HL-60 (cell line): Measurements from ENCODE around the gene SCGB1D1.

Source experiments
- GABPA ChIP-seq: IDR thresholded peaks from 2 replicates; pipeline ENCODE4 v1.6.1; 2012; ENCODE audit warnings: low read depth
- POLR2AphosphoS5 ChIP-seq: IDR thresholded peaks from 2 replicates; pipeline ENCODE4 v1.6.1; 2012; ENCODE audit warnings: low read depth
- SPI1 ChIP-seq: IDR thresholded peaks from 2 replicates; pipeline ENCODE4 v1.6.1; 2012; ENCODE audit warnings: low read depth, mild to moderate bottlenecking, borderline replicate concordance
- TF ChIP-seq, protein P1 (sequence below): IDR thresholded peaks from one replicate; pipeline ENCODE4 v1.5.1; 2011; ENCODE audit warnings: low read length, control low read depth, inconsistent platforms; ENCODE audit not compliant: insufficient read depth
- TF ChIP-seq, protein P2 (sequence below): IDR thresholded peaks from 2 replicates; pipeline ENCODE4 v1.6.1; 2012; ENCODE audit warnings: low read depth; ENCODE audit not compliant: insufficient replicate concordance

DNA sequence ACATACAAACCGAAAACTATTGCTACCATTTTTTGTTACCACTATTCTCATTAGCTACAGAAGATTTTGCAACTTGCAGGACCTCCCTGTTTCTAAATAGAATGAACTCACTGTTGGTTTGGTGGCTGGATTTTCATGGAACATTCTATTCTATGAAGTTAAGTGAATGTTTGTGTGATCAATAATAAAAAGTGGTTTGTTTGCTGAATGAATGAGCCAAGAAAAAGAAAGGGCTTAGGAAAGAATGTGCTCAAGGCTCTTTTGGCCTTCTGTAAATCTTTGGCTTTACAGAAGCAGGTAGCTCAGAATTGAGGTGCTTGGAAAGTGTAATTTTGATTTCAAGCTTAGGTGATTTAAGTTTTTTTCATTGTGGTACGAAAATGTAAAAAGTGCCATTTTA, 46.2 kb downstream of the SCGB1D1 start:
- TF ChIP-seq, protein P1, sequence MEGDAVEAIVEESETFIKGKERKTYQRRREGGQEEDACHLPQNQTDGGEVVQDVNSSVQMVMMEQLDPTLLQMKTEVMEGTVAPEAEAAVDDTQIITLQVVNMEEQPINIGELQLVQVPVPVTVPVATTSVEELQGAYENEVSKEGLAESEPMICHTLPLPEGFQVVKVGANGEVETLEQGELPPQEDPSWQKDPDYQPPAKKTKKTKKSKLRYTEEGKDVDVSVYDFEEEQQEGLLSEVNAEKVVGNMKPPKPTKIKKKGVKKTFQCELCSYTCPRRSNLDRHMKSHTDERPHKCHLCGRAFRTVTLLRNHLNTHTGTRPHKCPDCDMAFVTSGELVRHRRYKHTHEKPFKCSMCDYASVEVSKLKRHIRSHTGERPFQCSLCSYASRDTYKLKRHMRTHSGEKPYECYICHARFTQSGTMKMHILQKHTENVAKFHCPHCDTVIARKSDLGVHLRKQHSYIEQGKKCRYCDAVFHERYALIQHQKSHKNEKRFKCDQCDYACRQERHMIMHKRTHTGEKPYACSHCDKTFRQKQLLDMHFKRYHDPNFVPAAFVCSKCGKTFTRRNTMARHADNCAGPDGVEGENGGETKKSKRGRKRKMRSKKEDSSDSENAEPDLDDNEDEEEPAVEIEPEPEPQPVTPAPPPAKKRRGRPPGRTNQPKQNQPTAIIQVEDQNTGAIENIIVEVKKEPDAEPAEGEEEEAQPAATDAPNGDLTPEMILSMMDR: no peak
- TF ChIP-seq, protein P2, sequence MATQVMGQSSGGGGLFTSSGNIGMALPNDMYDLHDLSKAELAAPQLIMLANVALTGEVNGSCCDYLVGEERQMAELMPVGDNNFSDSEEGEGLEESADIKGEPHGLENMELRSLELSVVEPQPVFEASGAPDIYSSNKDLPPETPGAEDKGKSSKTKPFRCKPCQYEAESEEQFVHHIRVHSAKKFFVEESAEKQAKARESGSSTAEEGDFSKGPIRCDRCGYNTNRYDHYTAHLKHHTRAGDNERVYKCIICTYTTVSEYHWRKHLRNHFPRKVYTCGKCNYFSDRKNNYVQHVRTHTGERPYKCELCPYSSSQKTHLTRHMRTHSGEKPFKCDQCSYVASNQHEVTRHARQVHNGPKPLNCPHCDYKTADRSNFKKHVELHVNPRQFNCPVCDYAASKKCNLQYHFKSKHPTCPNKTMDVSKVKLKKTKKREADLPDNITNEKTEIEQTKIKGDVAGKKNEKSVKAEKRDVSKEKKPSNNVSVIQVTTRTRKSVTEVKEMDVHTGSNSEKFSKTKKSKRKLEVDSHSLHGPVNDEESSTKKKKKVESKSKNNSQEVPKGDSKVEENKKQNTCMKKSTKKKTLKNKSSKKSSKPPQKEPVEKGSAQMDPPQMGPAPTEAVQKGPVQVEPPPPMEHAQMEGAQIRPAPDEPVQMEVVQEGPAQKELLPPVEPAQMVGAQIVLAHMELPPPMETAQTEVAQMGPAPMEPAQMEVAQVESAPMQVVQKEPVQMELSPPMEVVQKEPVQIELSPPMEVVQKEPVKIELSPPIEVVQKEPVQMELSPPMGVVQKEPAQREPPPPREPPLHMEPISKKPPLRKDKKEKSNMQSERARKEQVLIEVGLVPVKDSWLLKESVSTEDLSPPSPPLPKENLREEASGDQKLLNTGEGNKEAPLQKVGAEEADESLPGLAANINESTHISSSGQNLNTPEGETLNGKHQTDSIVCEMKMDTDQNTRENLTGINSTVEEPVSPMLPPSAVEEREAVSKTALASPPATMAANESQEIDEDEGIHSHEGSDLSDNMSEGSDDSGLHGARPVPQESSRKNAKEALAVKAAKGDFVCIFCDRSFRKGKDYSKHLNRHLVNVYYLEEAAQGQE: no peak
- TF ChIP-seq POLR2AphosphoS5 (no peak), GABPA (no peak), SPI1 (no peak)
